ENCODE results near the gene SLC9A4.

Gene SLC9A4

GRCh38 chr2:102453501-102453900 lies 19.5 kb upstream of the SLC9A4 start:
- DNase-seq (ENCODE audit: low read depth), result no peak

GRCh38 chr2:102455061-102455670 lies 17.9 kb upstream of the SLC9A4 start:
- no peak for DNase-seq (ENCODE audit: low read depth)

- no peak for DNase-seq (ENCODE audit: low read depth)
Observed at GRCh38 chr2:102460467-102460866, 12.6 kb upstream of the SLC9A4 start.

GRCh38 chr2:102461188-102461587 lies 11.8 kb upstream of the SLC9A4 start:
- no peak for DNase-seq (ENCODE audit: low read depth)

- DNase-seq (ENCODE audit: low read depth), result no peak
Observed at GRCh38 chr2:102463160-102463559, 9.9 kb upstream of the SLC9A4 start.

DNA sequence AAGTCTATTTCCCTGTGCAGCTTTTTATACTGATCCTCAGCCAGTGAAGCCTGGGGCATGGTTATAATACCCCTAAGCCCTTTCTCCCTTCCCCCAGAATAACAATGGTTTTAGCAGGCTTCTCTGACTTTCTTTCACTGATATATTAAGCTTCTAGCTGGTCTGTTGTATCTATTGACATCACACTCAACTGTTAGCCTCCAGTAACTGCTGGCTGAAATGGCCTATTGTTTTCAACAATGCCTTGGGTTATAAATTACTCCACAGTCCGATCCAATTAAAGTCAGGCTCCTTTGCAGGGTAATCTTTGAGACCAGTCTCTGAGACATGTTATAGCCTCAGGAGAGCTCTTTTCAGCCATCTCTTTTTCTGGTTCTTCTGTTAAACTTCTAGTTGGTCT lies 2.9 kb upstream of the SLC9A4 start:
- DNase-seq (ENCODE audit: low read depth), result no peak

DNA sequence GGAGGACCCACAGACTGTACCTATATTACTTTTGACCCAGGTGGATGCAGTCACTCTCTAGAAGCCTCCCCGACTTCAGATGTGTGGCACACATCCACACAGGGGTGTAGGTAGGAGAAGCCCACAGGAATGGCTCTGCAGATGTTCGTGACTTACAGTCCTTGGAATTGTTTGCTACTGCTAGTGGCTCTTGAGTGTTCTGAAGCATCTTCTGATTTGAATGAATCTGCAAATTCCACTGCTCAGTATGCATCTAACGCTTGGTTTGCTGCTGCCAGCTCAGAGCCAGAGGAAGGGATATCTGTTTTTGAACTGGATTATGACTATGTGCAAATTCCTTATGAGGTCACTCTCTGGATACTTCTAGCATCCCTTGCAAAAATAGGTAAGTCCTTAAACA lies 605 bp downstream of the SLC9A4 start:
- DNase-seq (ENCODE audit: low read depth), result peak; percentile 6

DNA sequence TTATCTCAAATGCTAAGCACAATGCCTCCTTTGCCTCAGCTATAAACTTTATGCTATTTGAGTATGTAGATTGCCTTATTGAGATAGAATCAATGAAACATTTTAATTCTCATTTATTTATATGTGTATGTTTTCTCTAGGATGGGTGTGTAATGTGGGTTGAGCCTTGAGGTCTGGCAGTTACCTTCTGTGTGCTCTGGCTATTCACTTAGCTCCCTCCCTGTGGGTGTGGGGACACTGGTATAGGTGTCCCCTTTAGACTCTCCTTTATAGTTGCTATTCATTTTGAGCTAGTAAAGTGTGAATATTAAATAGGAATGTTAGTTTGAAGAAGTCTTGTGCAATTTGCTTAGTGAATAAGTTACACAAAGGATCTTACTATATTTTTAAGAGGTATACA lies 1.8 kb downstream of the SLC9A4 start:
- DNase-seq (ENCODE audit: low read depth), result no peak

DNA sequence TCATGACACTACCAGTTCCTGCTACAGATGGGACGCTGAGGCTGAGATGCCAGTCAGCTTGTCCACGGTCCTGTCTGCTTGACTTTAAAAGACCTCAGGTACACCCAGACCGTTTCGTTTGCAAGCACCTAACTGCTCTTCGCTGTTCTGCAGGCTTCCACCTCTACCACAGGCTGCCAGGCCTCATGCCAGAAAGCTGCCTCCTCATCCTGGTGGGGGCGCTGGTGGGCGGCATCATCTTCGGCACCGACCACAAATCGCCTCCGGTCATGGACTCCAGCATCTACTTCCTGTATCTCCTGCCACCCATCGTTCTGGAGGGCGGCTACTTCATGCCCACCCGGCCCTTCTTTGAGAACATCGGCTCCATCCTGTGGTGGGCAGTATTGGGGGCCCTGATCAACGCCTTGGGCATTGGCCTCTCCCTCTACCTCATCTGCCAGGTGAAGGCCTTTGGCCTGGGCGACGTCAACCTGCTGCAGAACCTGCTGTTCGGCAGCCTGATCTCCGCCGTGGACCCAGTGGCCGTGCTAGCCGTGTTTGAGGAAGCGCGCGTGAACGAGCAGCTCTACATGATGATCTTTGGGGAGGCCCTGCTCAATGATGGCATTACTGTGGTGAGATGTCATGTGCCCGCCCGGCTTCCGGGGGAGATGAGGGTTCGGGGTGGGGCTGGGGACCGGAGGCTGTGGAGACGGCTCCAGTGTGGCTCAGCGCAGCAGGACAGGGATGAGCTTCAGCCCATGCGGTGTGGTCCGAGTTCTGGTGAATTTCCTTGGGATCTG lies 5.9 kb downstream of the SLC9A4 start:
- DNase-seq (ENCODE audit: low read depth), result no peak

DNA sequence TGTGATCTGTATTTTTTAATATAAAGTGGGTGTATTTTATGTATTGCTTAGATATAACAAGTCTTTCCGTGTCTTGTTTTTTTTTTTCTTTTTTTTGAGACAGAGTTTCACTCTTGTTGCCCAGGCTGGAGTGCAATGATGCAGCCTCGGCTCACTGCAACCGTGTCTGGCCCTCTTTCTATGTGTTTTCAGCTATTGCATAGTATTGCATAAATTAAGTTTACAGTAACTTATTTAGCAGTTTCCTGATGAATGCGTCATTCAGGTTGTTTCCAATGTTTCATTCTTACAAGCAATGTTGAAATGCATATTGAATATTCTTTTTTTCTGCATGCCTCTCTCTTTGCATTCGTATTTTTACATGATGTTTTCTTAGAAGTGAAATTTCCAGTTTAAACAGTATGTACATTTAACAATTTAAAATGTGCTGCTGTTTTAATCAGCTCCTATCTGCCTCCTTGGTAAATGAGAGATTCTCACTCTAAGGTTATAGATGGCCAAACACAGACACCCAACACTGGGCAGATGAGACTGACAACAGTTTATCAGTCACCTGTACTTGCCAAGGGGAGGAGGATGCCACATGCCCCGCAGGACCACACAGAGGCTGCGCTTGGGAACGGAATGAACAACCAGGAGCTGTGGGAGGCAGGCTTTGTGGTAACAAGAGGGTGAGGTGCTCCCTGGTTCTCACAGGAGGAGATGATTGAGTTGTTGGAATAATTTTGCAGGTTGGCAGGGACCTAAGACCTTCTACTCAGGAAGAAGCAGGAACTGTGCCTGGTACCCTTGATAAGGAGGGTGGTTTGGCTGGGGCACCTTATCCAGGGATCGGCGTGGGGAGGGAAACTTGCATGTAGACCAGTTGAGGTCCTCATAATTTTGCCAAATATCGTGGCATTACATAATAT lies 7.5 kb downstream of the SLC9A4 start:
- DNase-seq (ENCODE audit: low read depth), result no peak

DNA sequence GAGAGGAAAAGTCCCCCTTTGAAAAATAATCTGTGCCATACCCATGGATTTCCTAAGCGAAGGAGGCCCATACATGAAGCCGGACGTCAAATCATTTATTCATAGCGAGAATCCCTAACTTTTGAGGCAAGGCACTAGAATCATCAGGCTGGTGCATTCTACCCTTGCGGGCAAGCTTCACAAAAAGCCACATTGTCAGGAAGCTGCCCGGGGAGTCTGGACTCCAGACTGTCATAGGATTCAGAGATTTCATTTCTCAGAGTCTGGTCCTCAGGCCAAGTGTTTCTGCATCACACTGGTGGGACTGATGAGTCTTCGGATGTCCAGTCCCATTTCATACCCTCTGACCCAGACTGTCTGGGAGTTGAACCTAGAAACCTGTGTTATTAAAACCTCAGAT lies 8.9 kb downstream of the SLC9A4 start:
- no peak for DNase-seq (ENCODE audit: low read depth)

GRCh38 chr2:102483086-102483485 lies 10.1 kb downstream of the SLC9A4 start:
- DNase-seq (ENCODE audit: low read depth), result no peak

GRCh38 chr2:102484310-102485061 lies 11.5 kb downstream of the SLC9A4 start:
- no peak for DNase-seq (ENCODE audit: low read depth)

DNA sequence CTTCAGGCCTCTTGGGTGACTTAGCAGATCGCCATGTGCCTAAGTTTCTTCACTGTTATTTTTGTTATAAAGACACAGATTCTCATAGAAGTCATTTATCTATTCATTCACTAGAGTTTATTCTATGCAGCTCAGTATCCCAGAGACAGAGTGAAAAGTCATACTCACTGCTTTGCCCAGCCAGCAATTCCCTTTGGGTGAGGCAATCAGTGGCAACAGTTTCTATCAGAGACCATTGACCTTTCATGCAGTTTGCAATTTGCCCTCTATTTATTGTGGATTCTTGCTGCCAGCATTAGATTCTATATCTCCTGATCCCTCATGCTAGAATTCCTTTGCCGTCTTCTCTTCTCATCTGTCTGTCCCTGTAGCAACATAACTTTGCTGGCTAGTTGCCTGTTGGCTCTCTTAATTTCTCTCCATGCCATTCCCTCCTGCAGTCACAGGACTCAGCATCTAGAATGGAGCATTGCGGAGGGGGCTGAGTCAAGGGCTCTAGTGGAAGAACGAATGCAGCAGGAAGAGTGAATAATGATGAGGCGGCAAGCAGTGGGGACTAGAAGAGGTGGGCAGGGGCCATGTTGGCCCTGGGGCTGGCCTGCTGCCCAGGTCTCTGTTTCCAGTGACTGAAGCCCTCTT lies 12.2 kb downstream of the SLC9A4 start:
- no peak for DNase-seq (ENCODE audit: low read depth)

- DNase-seq (ENCODE audit: low read depth), result no peak
Observed at GRCh38 chr2:102486941-102487702, 14.1 kb downstream of the SLC9A4 start.

DNA sequence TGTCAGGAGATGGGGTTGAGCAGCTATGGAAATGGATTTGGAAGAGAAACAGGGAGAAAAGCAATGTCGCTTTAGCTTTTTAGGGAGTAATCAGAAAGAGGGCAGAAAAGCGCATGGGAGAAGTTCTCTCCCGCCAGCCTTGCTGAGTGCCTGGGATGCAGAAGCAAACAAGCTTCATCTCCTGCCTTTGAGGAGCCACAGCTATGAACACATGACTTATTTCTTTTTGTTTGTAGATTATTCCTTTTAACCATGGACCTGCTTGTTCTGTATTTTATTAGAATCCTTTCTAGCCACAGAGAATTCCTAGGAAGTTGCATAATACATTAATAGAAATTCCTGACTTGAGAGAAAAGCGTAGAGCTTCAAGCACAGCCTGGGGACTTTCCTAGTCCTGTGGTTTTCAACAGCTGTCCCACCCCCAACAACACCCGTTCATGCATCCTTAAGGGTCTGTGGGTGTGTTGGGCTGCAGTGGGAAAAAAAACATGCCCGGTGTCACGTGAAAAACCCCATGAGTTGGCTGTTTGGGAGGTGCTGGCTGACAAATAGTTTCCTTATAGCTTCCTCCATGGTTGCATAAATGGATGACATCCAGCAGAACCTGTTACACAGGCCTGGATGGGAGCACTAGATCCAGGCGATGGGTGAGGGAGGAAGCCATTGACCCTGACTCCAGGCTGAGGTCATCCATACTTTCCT lies 14.9 kb downstream of the SLC9A4 start:
- DNase-seq (ENCODE audit: low read depth), result peak; percentile 34

- DNase-seq (ENCODE audit: low read depth), result no peak
Observed at GRCh38 chr2:102489646-102490045, 16.6 kb downstream of the SLC9A4 start.

DNA sequence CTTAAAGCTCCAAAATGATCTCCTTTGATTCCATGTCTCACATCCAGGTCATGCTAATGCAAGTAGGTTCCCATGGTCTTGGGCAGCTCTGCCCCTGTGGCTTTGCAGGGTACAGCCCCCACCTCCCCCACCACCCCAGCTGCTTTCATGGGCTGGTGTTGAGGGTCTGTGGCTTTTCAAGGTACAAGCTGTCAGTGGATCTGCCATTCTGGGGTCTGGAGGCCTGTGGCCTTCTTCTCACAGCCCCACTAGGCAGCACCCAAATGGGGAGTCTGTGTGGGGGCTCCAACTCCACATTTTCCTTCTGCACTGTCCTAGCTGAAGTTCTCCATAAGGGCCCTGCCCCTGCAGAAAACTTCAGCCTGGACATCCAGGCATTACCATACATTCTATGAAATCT lies 19.0 kb downstream of the SLC9A4 start:
- no peak for DNase-seq (ENCODE audit: low read depth)

DNA sequence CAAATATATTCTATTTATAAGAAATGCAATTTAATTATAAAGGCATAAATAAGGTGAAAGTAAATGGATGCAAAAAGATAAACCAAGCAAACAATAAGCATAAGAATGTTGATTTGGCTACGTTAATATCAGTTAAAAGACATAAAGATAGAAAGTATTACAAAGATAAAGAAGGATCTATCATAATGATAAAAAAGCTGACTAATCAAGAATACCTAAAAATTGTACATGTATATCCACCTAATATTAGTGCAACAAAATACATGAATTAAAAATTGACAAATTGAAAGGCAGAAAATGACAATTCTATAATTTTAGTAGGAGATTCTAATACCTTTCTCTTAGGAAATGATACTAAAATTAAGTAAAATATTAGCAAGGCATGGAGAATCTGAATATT lies 21.5 kb downstream of the SLC9A4 start:
- DNase-seq (ENCODE audit: low read depth), result no peak

DNA sequence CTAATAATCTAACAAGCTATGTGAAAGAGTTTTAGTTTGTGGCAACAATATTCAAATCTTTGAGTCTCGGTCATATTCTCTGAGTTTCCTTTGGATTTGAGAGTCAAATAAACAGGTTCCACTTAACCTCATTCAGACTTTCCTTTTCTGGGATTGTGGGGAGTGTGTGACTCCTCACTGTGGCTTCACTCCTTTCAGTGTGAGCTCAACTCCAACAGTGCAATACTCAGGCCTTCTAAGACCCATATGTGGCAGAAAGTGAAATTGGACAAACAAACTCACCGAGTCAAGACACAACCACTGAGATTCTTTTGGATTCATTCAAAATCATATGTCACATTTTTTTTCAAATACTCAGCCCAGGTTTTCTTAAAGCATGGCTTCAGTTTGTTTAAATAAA lies 25.4 kb downstream of the SLC9A4 start:
- no peak for DNase-seq (ENCODE audit: low read depth)

Data from iris pigment epithelial cell (primary cell).